ENCODE data around the gene SPTB. TPM values are rescaled to one million over a fixed set of nuclear protein-coding genes. Genes with fewer than 3 reads are reported as not detected.

SPTB gene
- total RNA-seq, 1 experiment from 2014 or later: 0.43 TPM

DNA sequence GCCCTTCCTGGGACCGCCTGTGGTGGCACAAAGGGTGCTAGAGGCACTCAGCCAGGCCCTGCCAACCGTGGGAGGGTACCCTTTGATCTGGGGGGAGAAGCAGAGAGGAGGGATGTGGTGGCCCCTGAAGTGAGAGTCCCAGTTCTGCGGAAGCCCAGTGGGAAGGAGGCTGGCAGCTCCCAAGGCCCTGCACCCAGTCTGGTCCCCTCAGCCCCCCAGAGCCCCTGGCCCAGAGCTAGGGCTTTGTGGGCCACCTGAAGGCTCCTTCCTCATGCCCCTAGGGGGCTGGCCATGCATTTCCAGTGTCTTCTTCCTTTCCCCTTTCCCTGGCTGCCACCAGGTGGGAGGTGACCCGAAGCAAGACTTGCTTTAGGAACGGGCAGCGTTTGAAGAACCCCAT is 131.2 kb downstream of the SPTB start:
- intact Hi-C loops (cut with micrococcal nuclease; ENCODE audit: unreplicated experiment): no loop called here
- H3K36me3 ChIP-seq (ENCODE audit: insufficient read depth, low read length, poor library complexity, severe bottlenecking): peaks cover 3% of the 10 kb centered on the region
- TF ChIP-seq EZH2 (IDR thresholded peaks at IDR 0.05; ENCODE audit: borderline replicate concordance, low read depth, low read length, poor library complexity, severe bottlenecking): no peak
- TF ChIP-seq, protein P1, sequence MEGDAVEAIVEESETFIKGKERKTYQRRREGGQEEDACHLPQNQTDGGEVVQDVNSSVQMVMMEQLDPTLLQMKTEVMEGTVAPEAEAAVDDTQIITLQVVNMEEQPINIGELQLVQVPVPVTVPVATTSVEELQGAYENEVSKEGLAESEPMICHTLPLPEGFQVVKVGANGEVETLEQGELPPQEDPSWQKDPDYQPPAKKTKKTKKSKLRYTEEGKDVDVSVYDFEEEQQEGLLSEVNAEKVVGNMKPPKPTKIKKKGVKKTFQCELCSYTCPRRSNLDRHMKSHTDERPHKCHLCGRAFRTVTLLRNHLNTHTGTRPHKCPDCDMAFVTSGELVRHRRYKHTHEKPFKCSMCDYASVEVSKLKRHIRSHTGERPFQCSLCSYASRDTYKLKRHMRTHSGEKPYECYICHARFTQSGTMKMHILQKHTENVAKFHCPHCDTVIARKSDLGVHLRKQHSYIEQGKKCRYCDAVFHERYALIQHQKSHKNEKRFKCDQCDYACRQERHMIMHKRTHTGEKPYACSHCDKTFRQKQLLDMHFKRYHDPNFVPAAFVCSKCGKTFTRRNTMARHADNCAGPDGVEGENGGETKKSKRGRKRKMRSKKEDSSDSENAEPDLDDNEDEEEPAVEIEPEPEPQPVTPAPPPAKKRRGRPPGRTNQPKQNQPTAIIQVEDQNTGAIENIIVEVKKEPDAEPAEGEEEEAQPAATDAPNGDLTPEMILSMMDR (conservative IDR thresholded peaks at IDR 0.05; ENCODE audit: low read depth, low read length): no peak
- ChIA-PET POLR2A (ENCODE audit: low non-redundant PET) (no interaction called here), CTCF (interaction anchor here (0.7 kb wide), 1 partner anchor 16 kb away, joined by 9 read pairs; no protein-coding TSS in a partner anchor)
- H3K27ac ChIP-seq (ENCODE audit: low read depth, low read length, poor library complexity, severe bottlenecking): no peak overlapping the region
- H3K27me3 ChIP-seq (replicated peaks; ENCODE audit: insufficient read depth, low read depth, low read length, poor library complexity): no peaks in the 10 kb centered on the region
- no peaks in the 10 kb centered on the region for H3K4me1 ChIP-seq (ENCODE audit: insufficient read depth, low read length, poor library complexity, severe bottlenecking)
- no peak for DNase-seq (ENCODE audit: low spot score)
- H3K4me3 ChIP-seq (ENCODE audit: low read depth, low read length, poor library complexity, severe bottlenecking): no peak overlapping the region
- H3K9me3 ChIP-seq (ENCODE audit: low read depth, low read length, poor library complexity, severe bottlenecking): no peaks in the 10 kb centered on the region
- BruUV-seq (replicated peaks): no TSS peak

DNA sequence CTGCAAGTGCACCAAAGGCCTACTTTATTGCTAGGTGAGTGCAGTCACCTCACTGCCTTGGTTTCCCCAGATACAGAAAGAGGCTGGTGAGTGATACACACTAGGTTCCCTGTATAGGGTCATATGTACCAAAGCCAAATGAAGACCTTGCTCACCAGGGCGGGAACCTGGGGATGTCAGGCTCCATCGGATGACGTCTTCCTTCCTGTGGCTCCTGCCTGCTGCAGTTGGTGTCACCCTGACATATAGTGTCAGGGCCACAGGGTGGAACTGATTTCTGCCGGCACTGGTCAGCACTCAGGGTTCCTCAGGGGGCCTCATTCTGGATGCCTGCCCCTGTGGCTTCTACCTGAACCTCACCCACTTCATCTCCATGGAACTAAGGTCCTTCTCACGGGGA is 132.4 kb downstream of the SPTB start:
- Histone ChIP-seq H3K4me3 (ENCODE audit: low read depth, low read length, poor library complexity, severe bottlenecking) (no peak overlapping the region), H3K36me3 (ENCODE audit: insufficient read depth, low read length, poor library complexity, severe bottlenecking) (peaks cover 14% of the 10 kb centered on the region), H3K27ac (ENCODE audit: low read depth, low read length, poor library complexity, severe bottlenecking) (no peak overlapping the region), H3K9me3 (ENCODE audit: low read depth, low read length, poor library complexity, severe bottlenecking) (no peaks in the 10 kb centered on the region), H3K27me3 (replicated peaks; ENCODE audit: insufficient read depth, low read depth, low read length, poor library complexity) (no peaks in the 10 kb centered on the region), H3K4me1 (ENCODE audit: insufficient read depth, low read length, poor library complexity, severe bottlenecking) (no peaks in the 10 kb centered on the region)
- ChIA-PET CTCF (no interaction called here), POLR2A (ENCODE audit: low non-redundant PET) (no interaction called here)
- intact Hi-C loops (cut with micrococcal nuclease; ENCODE audit: unreplicated experiment): no loop called here
- no TSS peak for BruUV-seq (replicated peaks)
- TF ChIP-seq, protein P1 (conservative IDR thresholded peaks at IDR 0.05; ENCODE audit: low read depth, low read length): no peak
- TF ChIP-seq EZH2 (IDR thresholded peaks at IDR 0.05; ENCODE audit: borderline replicate concordance, low read depth, low read length, poor library complexity, severe bottlenecking): no peak
- no peak for DNase-seq (ENCODE audit: low spot score)

DNA sequence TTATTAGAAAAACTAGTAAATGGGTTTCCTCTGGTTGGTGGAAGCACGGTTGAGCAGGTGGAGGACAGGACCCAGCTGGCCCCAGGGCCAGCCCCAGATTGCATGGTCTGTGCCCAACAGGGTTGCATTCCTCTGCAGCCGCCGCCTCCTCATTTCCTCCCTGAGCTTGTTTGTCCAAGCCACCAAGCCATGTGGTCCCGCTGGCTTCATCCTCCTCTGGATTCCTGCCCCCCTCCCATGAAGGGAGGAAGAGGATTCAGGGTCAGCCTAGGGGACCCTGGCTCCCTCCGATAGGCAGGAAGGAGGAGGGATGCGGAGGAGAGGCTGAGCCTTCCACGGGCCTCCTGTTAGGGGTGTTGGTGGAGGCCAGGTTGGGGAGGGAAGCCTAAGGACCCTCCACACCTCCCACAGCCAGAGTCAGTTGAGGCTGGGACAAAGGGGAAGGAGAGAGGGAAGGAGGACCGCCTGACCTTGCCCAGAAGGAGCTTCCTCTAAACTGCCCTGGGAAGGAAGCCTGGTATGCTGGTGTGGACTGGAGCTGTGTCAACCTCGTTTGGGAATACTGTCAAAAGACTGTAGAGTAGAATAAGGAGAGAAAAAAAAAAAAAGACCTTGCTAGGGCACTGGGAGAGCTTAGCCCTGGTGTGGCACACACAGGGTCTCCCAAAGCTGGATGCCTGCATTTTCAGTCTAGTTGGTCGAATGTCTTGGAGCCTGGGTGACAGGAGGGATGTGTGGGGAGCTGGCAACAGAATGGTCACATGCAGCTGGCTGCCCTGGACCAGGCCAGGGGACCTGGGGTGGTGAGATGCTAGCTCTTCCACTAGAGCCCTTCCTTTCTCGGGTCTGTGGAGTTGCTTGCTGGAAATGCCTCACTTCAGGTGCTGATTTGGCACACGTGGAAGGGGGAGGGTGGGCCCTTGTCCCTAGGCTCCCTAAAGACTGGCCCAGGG is 133.1 kb downstream of the SPTB start:
- no peak overlapping the region for H3K4me3 ChIP-seq (ENCODE audit: low read depth, low read length, poor library complexity, severe bottlenecking)
- no peaks in the 10 kb centered on the region for H3K27me3 ChIP-seq (replicated peaks; ENCODE audit: insufficient read depth, low read depth, low read length, poor library complexity)
- no peak for DNase-seq (ENCODE audit: low spot score)
- H3K27ac ChIP-seq (ENCODE audit: low read depth, low read length, poor library complexity, severe bottlenecking): no peak overlapping the region
- POLR2A ChIA-PET (ENCODE audit: low non-redundant PET): no interaction called here
- H3K4me1 ChIP-seq (ENCODE audit: insufficient read depth, low read length, poor library complexity, severe bottlenecking): no peaks in the 10 kb centered on the region
- TF ChIP-seq EZH2 (IDR thresholded peaks at IDR 0.05; ENCODE audit: borderline replicate concordance, low read depth, low read length, poor library complexity, severe bottlenecking): no peak
- TF ChIP-seq, protein P1 (conservative IDR thresholded peaks at IDR 0.05; ENCODE audit: low read depth, low read length): no peak
- H3K9me3 ChIP-seq (ENCODE audit: low read depth, low read length, poor library complexity, severe bottlenecking): no peaks in the 10 kb centered on the region
- CTCF ChIA-PET: no interaction called here
- intact Hi-C loops (cut with micrococcal nuclease; ENCODE audit: unreplicated experiment): no loop called here
- BruUV-seq (replicated peaks): no TSS peak
- peaks cover 20% of the 10 kb centered on the region for H3K36me3 ChIP-seq (ENCODE audit: insufficient read depth, low read length, poor library complexity, severe bottlenecking)
